AG04449 (cell line): ENCODE data around the gene GPC5.

ENCODE experiments used
- CTCF ChIA-PET: fragments of 350-600 bp; formaldehyde crosslinking; extraction: SDS; loops from one replicate; lab custom pipeline; 2021; ENCODE audit warnings: antibody characterized with exemption; lab: Yijun Ruan, JAX
- POLR2A ChIA-PET: fragments of 400-600, 350-600 bp; formaldehyde crosslinking; extraction: SDS; loops from one replicate; lab custom pipeline; 2020; ENCODE audit warnings: antibody characterized with exemption, inconsistent platforms; lab: Yijun Ruan, JAX
- DNase-seq: peaks from one replicate; pipeline ENCODE4 v3.0.0-alpha.2; 2010; ENCODE audit warnings: low read depth, low spot score
- H3K4me3 ChIP-seq: 2 replicates; pipeline ENCODE4 v1.5.1; 2011; ENCODE audit warnings: low read depth, mild to moderate bottlenecking, control low read depth, low read length
- CTCF ChIP-seq: IDR thresholded peaks from one replicate; pipeline ENCODE4 v1.5.1; 2011; ENCODE audit warnings: mild to moderate bottlenecking, moderate library complexity, low read length, control low read depth, inconsistent platforms; ENCODE audit not compliant: insufficient read depth; ENCODE audit errors: missing control alignments

The GPC5 gene

GRCh38 chr13:92574499-92574898 lies 1176.1 kb downstream of the GPC5 start:
- ChIA-PET CTCF (no interaction called here), POLR2A (no interaction called here)
- DNase-seq: no peak
- no peak overlapping the region for H3K4me3 ChIP-seq
- no peak for TF ChIP-seq CTCF

- POLR2A ChIA-PET: no interaction called here
- no peak overlapping the region for H3K4me3 ChIP-seq
- no peak for TF ChIP-seq CTCF
- DNase-seq: no peak
- CTCF ChIA-PET: no interaction called here
Observed at GRCh38 chr13:92575777-92576176, 1177.4 kb downstream of the GPC5 start.

GRCh38 chr13:92578358-92578757 lies 1179.9 kb downstream of the GPC5 start:
- no peak overlapping the region for H3K4me3 ChIP-seq
- no peak for DNase-seq
- no peak for TF ChIP-seq CTCF
- CTCF ChIA-PET: no interaction called here
- POLR2A ChIA-PET: no interaction called here

- no peak for DNase-seq
- no peak overlapping the region for H3K4me3 ChIP-seq
- ChIA-PET CTCF (no interaction called here), POLR2A (no interaction called here)
- TF ChIP-seq CTCF: no peak
Observed at GRCh38 chr13:92589955-92590354, 1191.5 kb downstream of the GPC5 start.

GRCh38 chr13:92590503-92590908 lies 1192.1 kb downstream of the GPC5 start:
- ChIA-PET POLR2A (no interaction called here), CTCF (no interaction called here)
- H3K4me3 ChIP-seq: no peak overlapping the region
- TF ChIP-seq CTCF: no peak
- DNase-seq: no peak

GRCh38 chr13:92591117-92591516 lies 1192.7 kb downstream of the GPC5 start:
- ChIA-PET CTCF (no interaction called here), POLR2A (no interaction called here)
- TF ChIP-seq CTCF: no peak
- no peak for DNase-seq
- no peak overlapping the region for H3K4me3 ChIP-seq
